Mesendoderm (in vitro differentiated cells): ENCODE data around the gene KCP.

ENCODE experiments used
- DNase-seq: peaks from one replicate; pipeline ENCODE4 v3.0.0; 2013
- H2AK5ac ChIP-seq: 2 replicates; pipeline ENCODE4 v1.6.1; 2013; ENCODE audit warnings: low read length, inconsistent platforms
- H2BK120ac ChIP-seq: 2 replicates; pipeline ENCODE4 v1.6.1; 2013; ENCODE audit warnings: low read depth, mild to moderate bottlenecking, low read length, moderate library complexity, mixed read lengths
- H2BK15ac ChIP-seq: replicated peaks from 2 replicates; pipeline ENCODE4 v1.6.1; 2013; ENCODE audit warnings: low read depth, mild to moderate bottlenecking, moderate library complexity
- H2BK5ac ChIP-seq: 2 replicates; pipeline ENCODE4 v1.6.1; 2013; ENCODE audit warnings: low read length, inconsistent platforms
- H3K18ac ChIP-seq: 2 replicates; pipeline ENCODE4 v1.6.1; 2013; ENCODE audit warnings: mild to moderate bottlenecking, low read length, mixed read lengths
- H3K23ac ChIP-seq: one replicate; pipeline ENCODE4 v1.6.1; 2013; ENCODE audit warnings: low read length
- H3K27ac ChIP-seq: 2 replicates; pipeline ENCODE4 v1.5.1; 2013; ENCODE audit warnings: low read depth, mild to moderate bottlenecking, inconsistent platforms, low read length, moderate library complexity
- H3K27me3 ChIP-seq: 2 replicates; pipeline ENCODE4 v1.6.1; 2013; ENCODE audit warnings: low read length, control low read depth, mild to moderate bottlenecking, inconsistent platforms; ENCODE audit not compliant: insufficient read depth, poor library complexity
- H3K36me3 ChIP-seq: 2 replicates; pipeline ENCODE4 v1.6.1; 2013; ENCODE audit warnings: low read length, inconsistent platforms; ENCODE audit not compliant: control insufficient read depth, insufficient read depth
- H3K4ac ChIP-seq: one replicate; pipeline ENCODE4 v1.6.1; 2013; ENCODE audit warnings: low read depth, mild to moderate bottlenecking, low read length, moderate library complexity
- H3K4me1 ChIP-seq: 2 replicates; pipeline ENCODE4 v1.6.1; 2013; ENCODE audit warnings: low read depth, low read length, inconsistent platforms; ENCODE audit not compliant: control insufficient read depth
- H3K4me2 ChIP-seq: 2 replicates; pipeline ENCODE4 v1.6.1; 2013; ENCODE audit warnings: low read length
- H3K4me3 ChIP-seq: 2 replicates; pipeline ENCODE4 v1.5.1; 2013; ENCODE audit warnings: mild to moderate bottlenecking, low read length
- H3K56ac ChIP-seq: one replicate; pipeline ENCODE4 v1.6.1; 2013; ENCODE audit warnings: low read length
- H3K79me1 ChIP-seq: 2 replicates; pipeline ENCODE4 v1.6.1; 2013; ENCODE audit warnings: low read length, inconsistent platforms
- H3K79me2 ChIP-seq: 2 replicates; pipeline ENCODE4 v1.6.1; 2013; ENCODE audit warnings: mild to moderate bottlenecking, low read length; ENCODE audit not compliant: control insufficient read depth, insufficient read depth
- H3K9ac ChIP-seq: 2 replicates; pipeline ENCODE4 v1.6.1; 2013; ENCODE audit warnings: low read length, inconsistent platforms
- H4K5ac ChIP-seq: one replicate; pipeline ENCODE4 v1.6.1; 2013; ENCODE audit warnings: low read length
- H4K8ac ChIP-seq: one replicate; pipeline ENCODE4 v1.6.1; 2013; ENCODE audit warnings: low read depth, mild to moderate bottlenecking, control low read depth, low read length, moderate library complexity
- WGBS: extraction: QIAGEN DNeasy Blood & Tissue Kit; methylation state at CpG from one replicate; pipeline ENCODE4 v1.1.7; 2013; ENCODE audit warnings: low lambda C conversion rate, missing lambda C conversion rate; ENCODE audit not compliant: insufficient coverage; ENCODE audit errors: extremely low coverage; 5-methylcytosine and 5-hydroxymethylcytosine counted together

Gene KCP

DNA sequence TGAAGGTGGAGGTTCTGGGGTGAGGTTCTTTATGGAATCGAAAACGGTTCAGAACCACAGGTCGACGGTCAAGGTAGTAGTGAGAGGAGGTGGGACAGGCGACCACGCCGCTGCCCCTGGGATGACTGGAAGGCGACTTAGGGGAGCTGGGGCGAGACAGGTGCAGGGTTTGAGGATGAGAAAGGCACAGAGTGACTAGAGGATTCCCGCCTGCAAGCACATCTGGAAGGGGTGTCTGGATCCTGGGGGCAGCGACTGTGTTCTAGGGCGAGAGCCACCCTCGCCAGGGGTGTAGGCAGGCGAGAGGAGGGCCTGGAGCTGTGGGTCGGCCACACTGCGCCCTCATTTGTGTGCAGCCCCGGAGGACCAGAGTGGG, 26.8 kb upstream of the KCP start:
- H3K4me1 ChIP-seq = no peaks in the 10 kb centered on the region
- H3K36me3 ChIP-seq = no peaks in the 10 kb centered on the region
- no peak overlapping the region for H2BK120ac ChIP-seq
- H3K79me1 ChIP-seq = no peaks in the 10 kb centered on the region
- no peak overlapping the region for H3K18ac ChIP-seq
- H2AK5ac ChIP-seq = no peak overlapping the region
- H3K9ac ChIP-seq = no peak overlapping the region
- H3K4me3 ChIP-seq = no peak overlapping the region
- H3K23ac ChIP-seq = no peak overlapping the region
- no peak for DNase-seq
- H3K56ac ChIP-seq = no peak overlapping the region
- no peak overlapping the region for H4K5ac ChIP-seq
- no peak overlapping the region for H4K8ac ChIP-seq
- H2BK5ac ChIP-seq = no peak overlapping the region
- no peak overlapping the region for H3K4me2 ChIP-seq
- peaks cover 19% of the 10 kb centered on the region for H3K27me3 ChIP-seq
- H3K4ac ChIP-seq = no peak overlapping the region
- H3K27ac ChIP-seq = no peak overlapping the region
- H3K79me2 ChIP-seq = no peaks in the 10 kb centered on the region
- H2BK15ac ChIP-seq = no peak overlapping the region
- WGBS = no CpG with 5 or more reads among the region's 17 CpGs

DNA sequence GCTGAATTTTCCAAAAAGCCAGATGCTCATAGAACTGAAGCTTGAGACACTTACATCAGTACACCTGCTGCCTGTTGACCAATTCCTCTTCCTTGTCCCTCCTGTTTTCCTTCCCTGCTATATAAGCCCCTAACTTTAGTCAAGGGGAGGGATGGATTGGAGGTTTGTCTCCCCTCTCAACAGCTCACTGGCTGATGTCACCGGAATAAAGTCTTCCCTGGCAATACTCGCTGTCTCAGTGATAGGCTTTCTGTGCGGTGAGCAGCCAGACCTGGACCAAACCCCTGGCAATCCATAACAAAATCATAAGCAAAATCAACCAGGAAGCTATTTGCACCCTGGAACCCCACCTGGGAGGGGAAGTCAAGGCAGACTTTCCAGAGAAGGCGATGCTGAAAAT, 26.3 kb upstream of the KCP start:
- no peak for DNase-seq
- Histone ChIP-seq H3K4me3 (no peak overlapping the region), H3K23ac (no peak overlapping the region), H4K5ac (no peak overlapping the region), H3K4me1 (no peaks in the 10 kb centered on the region), H3K56ac (no peak overlapping the region), H3K27me3 (peaks cover 19% of the 10 kb centered on the region), H3K79me1 (no peaks in the 10 kb centered on the region), H3K4ac (no peak overlapping the region), H2BK15ac (no peak overlapping the region), H3K79me2 (no peaks in the 10 kb centered on the region), H3K36me3 (no peaks in the 10 kb centered on the region), H3K18ac (no peak overlapping the region), H2AK5ac (no peak overlapping the region), H3K27ac (no peak overlapping the region), H4K8ac (no peak overlapping the region), H3K4me2 (no peak overlapping the region), H2BK5ac (no peak overlapping the region), H2BK120ac (no peak overlapping the region), H3K9ac (no peak overlapping the region)
- no CpG with 5 or more reads among the region's 4 CpGs for WGBS

DNA sequence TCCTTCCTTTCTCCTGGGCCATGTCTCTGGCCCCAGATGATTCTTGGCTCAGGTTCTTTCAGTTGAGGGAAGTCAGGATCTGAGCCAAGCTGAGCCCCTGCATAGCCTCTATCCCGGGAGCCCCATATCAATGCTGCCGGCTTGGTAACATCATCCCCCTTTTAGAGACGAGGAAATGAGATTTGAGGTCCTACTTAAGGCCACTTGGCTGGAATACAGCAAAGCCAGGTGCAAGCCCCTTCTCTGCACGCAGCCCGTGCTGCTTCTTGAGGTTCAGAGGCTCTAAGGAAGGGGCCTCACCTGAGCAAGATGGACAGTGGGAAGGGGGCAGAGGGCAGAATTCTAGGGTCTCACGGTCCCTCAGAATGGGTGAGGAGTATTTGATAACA, 24.8 kb upstream of the KCP start:
- Histone ChIP-seq H2BK15ac (no peak overlapping the region), H4K8ac (no peak overlapping the region), H3K79me2 (no peaks in the 10 kb centered on the region), H3K23ac (no peak overlapping the region), H3K27me3 (peaks cover 19% of the 10 kb centered on the region), H2AK5ac (no peak overlapping the region), H3K27ac (no peak overlapping the region), H3K4me3 (no peak overlapping the region), H2BK120ac (no peak overlapping the region), H3K4me2 (no peak overlapping the region), H4K5ac (no peak overlapping the region), H3K9ac (no peak overlapping the region), H3K4me1 (no peaks in the 10 kb centered on the region), H3K18ac (no peak overlapping the region), H3K4ac (no peak overlapping the region), H3K56ac (no peak overlapping the region), H3K36me3 (no peaks in the 10 kb centered on the region), H3K79me1 (no peaks in the 10 kb centered on the region), H2BK5ac (no peak overlapping the region)
- WGBS = no CpG with 5 or more reads among the region's 6 CpGs
- DNase-seq = no peak

DNA sequence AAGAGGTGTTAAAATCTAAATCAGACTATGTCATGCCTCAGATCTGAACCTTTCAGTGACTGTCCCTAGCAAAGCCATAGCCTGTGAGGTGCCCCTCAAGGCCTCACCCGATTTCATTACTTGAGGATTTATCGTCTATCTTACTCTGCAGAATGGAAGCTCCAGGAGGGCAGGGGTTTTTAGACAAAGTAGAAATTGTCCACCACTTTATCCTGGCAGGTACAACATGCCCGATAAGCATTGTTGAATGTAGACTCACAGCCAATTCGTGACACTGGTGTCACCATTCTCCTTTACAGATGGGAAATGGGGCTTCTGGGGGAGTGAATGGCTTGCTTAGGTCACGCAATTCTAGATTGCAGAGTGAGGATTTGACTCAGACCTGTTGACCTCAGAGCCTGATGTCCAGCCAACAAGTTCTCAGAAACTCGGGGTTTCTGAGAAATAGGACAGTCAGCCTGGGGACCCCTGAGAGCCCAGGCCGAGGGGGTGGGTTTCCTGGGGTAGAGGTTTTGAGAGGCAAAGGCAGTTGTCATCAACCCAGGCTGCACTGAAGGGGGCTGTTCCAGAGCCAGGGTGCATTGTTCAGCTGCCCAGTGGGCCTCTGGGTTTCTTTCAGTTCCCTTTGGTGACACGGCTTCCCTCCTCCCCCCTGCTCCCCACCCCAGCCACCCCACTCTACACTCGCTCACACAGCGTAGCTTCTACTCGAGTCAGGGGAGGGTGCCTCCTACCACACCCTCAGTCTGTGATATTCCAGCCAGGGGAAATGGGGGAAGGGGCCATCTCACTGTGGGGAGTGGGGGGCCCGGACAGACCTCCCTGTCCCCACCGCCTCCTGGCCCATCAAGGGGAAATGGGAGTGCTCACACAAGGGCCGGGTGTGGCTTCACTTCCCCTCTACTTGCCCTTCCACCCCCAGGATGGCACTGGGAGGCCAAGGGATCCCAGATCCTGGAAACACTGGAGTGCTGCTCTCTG, 24.1 kb upstream of the KCP start:
- no peak overlapping the region for H3K9ac ChIP-seq

DNA sequence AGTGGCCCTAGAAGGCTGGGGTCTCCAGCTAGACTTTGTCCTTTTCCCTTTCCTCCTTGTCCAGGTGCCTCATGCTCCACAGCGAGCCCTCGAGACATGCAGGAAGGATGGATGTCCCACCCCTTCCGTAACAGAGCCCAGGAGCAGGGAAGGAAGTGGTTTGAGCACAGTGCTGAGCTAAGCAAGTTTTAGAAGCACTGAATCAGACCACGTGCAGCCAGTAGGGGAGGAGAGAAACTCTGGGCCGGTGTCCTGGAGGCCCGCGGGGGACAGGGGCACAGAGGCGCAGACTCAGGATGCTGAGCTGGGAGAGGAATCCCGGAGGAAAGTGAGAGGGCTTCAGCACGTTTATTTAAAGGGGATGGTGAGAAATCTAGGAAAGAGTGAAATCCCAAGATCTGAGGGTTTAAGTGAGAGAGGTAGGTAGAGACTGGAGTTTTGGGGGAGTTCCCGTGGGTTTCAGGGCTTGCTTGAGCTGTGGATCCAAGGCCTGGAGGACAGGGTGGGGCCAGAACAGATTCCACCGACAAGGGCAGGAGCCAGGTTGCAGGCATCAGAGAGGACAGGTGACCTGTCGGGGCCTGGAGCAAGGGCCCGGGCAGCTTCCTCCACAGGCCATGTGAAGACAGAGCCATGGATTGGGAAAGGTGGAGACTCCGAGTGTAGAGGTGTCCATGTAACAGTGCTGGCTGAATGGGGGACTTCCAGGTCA, 22.8 kb upstream of the KCP start:
- H3K4ac ChIP-seq = no peak overlapping the region
- no peak overlapping the region for H2BK15ac ChIP-seq
- H3K27ac ChIP-seq = no peak overlapping the region
- H3K9ac ChIP-seq = no peak overlapping the region
- H4K5ac ChIP-seq = no peak overlapping the region
- no peak overlapping the region for H3K56ac ChIP-seq
- no peaks in the 10 kb centered on the region for H3K79me2 ChIP-seq
- H3K4me3 ChIP-seq = no peak overlapping the region
- no peak overlapping the region for H2BK120ac ChIP-seq
- H3K23ac ChIP-seq = no peak overlapping the region
- H3K4me2 ChIP-seq = no peak overlapping the region
- no peak for DNase-seq
- no peaks in the 10 kb centered on the region for H3K36me3 ChIP-seq
- H2BK5ac ChIP-seq = no peak overlapping the region
- WGBS = no CpG with 5 or more reads among the region's 15 CpGs
- no peak overlapping the region for H4K8ac ChIP-seq
- no peaks in the 10 kb centered on the region for H3K79me1 ChIP-seq
- H3K18ac ChIP-seq = no peak overlapping the region
- H3K4me1 ChIP-seq = no peaks in the 10 kb centered on the region
- peaks cover 12% of the 10 kb centered on the region for H3K27me3 ChIP-seq
- H2AK5ac ChIP-seq = no peak overlapping the region

More for the DNA sequence above, 24.1 kb upstream of the KCP start:
- no peak overlapping the region for H3K56ac ChIP-seq
- H3K36me3 ChIP-seq = no peaks in the 10 kb centered on the region
- no peak overlapping the region for H4K5ac ChIP-seq
- no peaks in the 10 kb centered on the region for H3K4me1 ChIP-seq
- H2BK15ac ChIP-seq = no peak overlapping the region
- DNase-seq = no peak
- no peak overlapping the region for H3K4me2 ChIP-seq
- H3K4ac ChIP-seq = no peak overlapping the region
- H3K27ac ChIP-seq = no peak overlapping the region
- H3K23ac ChIP-seq = no peak overlapping the region
- no peak overlapping the region for H2BK120ac ChIP-seq
- no peaks in the 10 kb centered on the region for H3K79me2 ChIP-seq
- no peak overlapping the region for H3K18ac ChIP-seq
- H3K4me3 ChIP-seq = no peak overlapping the region
- WGBS = no CpG with 5 or more reads among the region's 14 CpGs
- H4K8ac ChIP-seq = no peak overlapping the region
- H3K27me3 ChIP-seq = peaks cover 19% of the 10 kb centered on the region
- no peak overlapping the region for H2BK5ac ChIP-seq
- no peaks in the 10 kb centered on the region for H3K79me1 ChIP-seq
- no peak overlapping the region for H2AK5ac ChIP-seq
